Endothelial cell of umbilical vein (primary cell): ENCODE data around the gene IL17REL. TPM values are rescaled to one million over a fixed set of nuclear protein-coding genes. Genes with fewer than 3 reads are reported as not detected.
"Not testable (repeated sequence)": the region's sequence is repeated elsewhere in the genome, so short reads cannot be mapped to it uniquely, and the experiment has no call there.

ENCODE experiments used
- BruUV-seq: library from RNA; stranded (reverse); fragments of 400-500 nt; replicated peaks from 2 replicates; lab custom pipeline; 2021; lab: Mats Ljungman, UMichigan
- CTCF ChIA-PET: fragments of 300-600, 350-600 bp; sonication (Branson Sonifier 250); formaldehyde crosslinking; loops from one replicate; lab custom pipeline; 2021; ENCODE audit warnings: antibody characterized with exemption, inconsistent platforms; lab: Charles Lee
- POLR2A ChIA-PET: fragments of 300-600, 350-600 bp; sonication (Branson Sonifier 250); formaldehyde crosslinking; loops from one replicate; lab custom pipeline; 2021; ENCODE audit warnings: antibody characterized with exemption, inconsistent platforms; lab: Charles Lee
- DNase-seq: peaks from one replicate; pipeline ENCODE4 v3.0.0-alpha.2; 2011; ENCODE audit warnings: low read depth, low spot score
- FAIRE-seq: peaks from 2 replicates; lab custom pipeline; 2011; peaks lifted over from hg19 to GRCh38; lab: Jason Lieb, UNC
- H2AFZ ChIP-seq: 2 replicates; pipeline ENCODE4 v1.6.0; 2012; ENCODE audit warnings: low read depth, low read length, control low read depth, inconsistent platforms
- H3K27ac ChIP-seq: 2 replicates; pipeline ENCODE4 v1.5.1; 2011; ENCODE audit warnings: low read depth, mild to moderate bottlenecking, control low read depth, low read length, moderate library complexity; ENCODE audit not compliant: insufficient read depth
- H3K27me3 ChIP-seq, 2 experiments: 2 replicates each; pipeline versions ENCODE4 v1.6.0 to v1.6.1; 2011; ENCODE audit warnings: low read length in 2 of 2, mixed read lengths in 1 of 2; ENCODE audit not compliant: control insufficient read depth in 2 of 2, insufficient read depth in 2 of 2
- H3K36me3 ChIP-seq, 2 experiments: 2 replicates in 1 of 2; 3 replicates in 1 of 2; pipeline ENCODE4 v1.5.1; 2011; ENCODE audit warnings: low read length in 2 of 2, mild to moderate bottlenecking in 1 of 2, moderate library complexity in 1 of 2; ENCODE audit not compliant: control insufficient read depth in 2 of 2, insufficient read depth in 2 of 2; ENCODE audit errors: extremely low read depth in 1 of 2
- H3K4me1 ChIP-seq: 3 replicates; pipeline ENCODE4 v1.5.1; 2011; ENCODE audit warnings: mild to moderate bottlenecking, low read length; ENCODE audit not compliant: control insufficient read depth, insufficient read depth; ENCODE audit errors: extremely low read depth
- H3K4me2 ChIP-seq: 2 replicates; pipeline ENCODE4 v1.6.1; 2011; ENCODE audit warnings: low read length, control low read depth, mixed read lengths; ENCODE audit not compliant: insufficient read depth
- H3K4me3 ChIP-seq, 3 experiments: fragments of 200-600 bp in 1 of 3; sonication (generic), shearing (Covaris generic) in 1 of 3; replicated peaks in 1 of 3; 2 replicates each; pipeline ENCODE4 v1.5.1; 2011 to 2016; ENCODE audit warnings: control low read depth in 3 of 3, low read length in 3 of 3, mild to moderate bottlenecking in 2 of 3, inconsistent platforms in 1 of 3, low read depth in 1 of 3, moderate library complexity in 1 of 3; ENCODE audit not compliant: insufficient read depth in 1 of 3
- H3K79me2 ChIP-seq: 2 replicates; pipeline ENCODE4 v1.6.0; 2012; ENCODE audit warnings: low read length, inconsistent platforms; ENCODE audit not compliant: control insufficient read depth, insufficient read depth
- H3K9ac ChIP-seq: replicated peaks from 2 replicates; pipeline ENCODE3; 2011; ENCODE audit warnings: low read length, control low read depth; ENCODE audit not compliant: insufficient read depth; ENCODE audit errors: extremely low read depth
- H3K9me1 ChIP-seq: replicated peaks from 3 replicates; pipeline ENCODE4 v1.6.0; 2011; ENCODE audit warnings: mild to moderate bottlenecking, low read length; ENCODE audit not compliant: control insufficient read depth, insufficient read depth; ENCODE audit errors: extremely low read depth
- H3K9me3 ChIP-seq: replicated peaks from 2 replicates; pipeline ENCODE4 v1.5.1; 2012; ENCODE audit warnings: low read length, inconsistent platforms; ENCODE audit not compliant: control insufficient read depth, insufficient read depth
- H4K20me1 ChIP-seq: replicated peaks from 2 replicates; pipeline ENCODE3; 2011; ENCODE audit warnings: mild to moderate bottlenecking, low read length; ENCODE audit not compliant: control insufficient read depth, insufficient read depth; ENCODE audit errors: extremely low read depth
- CTCF ChIP-seq, 2 donors: IDR thresholded peaks; 1 replicate in 1 of 2; 2 replicates in 1 of 2; pipeline ENCODE4 v1.5.1; 2011; ENCODE audit warnings: low read length in 2 of 2, mild to moderate bottlenecking in 2 of 2, moderate library complexity in 2 of 2, control low read depth in 1 of 2, inconsistent platforms in 1 of 2, low read depth in 1 of 2; ENCODE audit not compliant: insufficient read depth in 1 of 2; ENCODE audit errors: extremely low read depth in 1 of 2
- EZH2 ChIP-seq: IDR thresholded peaks from 2 replicates; pipeline ENCODE4 v1.6.1; 2012; ENCODE audit warnings: borderline replicate concordance, low read depth, mild to moderate bottlenecking, moderate library complexity, low read length, inconsistent platforms; ENCODE audit not compliant: severe bottlenecking
- FOS ChIP-seq: IDR thresholded peaks from 2 replicates; pipeline ENCODE4 v1.6.1; 2011; ENCODE audit warnings: mild to moderate bottlenecking, low read length, moderate library complexity, borderline replicate concordance; ENCODE audit not compliant: insufficient read depth
- GATA2 ChIP-seq: IDR thresholded peaks from 2 replicates; pipeline ENCODE4 v1.7.0; 2011; ENCODE audit warnings: low read depth, mild to moderate bottlenecking, moderate library complexity, mixed read lengths, low read length; ENCODE audit not compliant: insufficient read length, insufficient read depth
- JUN ChIP-seq: IDR thresholded peaks from 2 replicates; pipeline ENCODE4 v1.6.1; 2011; ENCODE audit warnings: borderline replicate concordance, low read depth; ENCODE audit not compliant: insufficient read length, insufficient read depth
- MYC ChIP-seq: IDR thresholded peaks from one replicate; pipeline ENCODE4 v1.6.1; 2011; ENCODE audit warnings: mild to moderate bottlenecking, low read depth, low read length
- POLR2A ChIP-seq: IDR thresholded peaks from 2 replicates; pipeline ENCODE4 v1.6.1; 2012; ENCODE audit warnings: low read depth, mild to moderate bottlenecking, control low read depth, low read length
- POLR2AphosphoS5 ChIP-seq: IDR thresholded peaks from 2 replicates; pipeline ENCODE4 v1.6.1; 2012; ENCODE audit warnings: low read depth, mild to moderate bottlenecking, control low read depth, low read length, moderate library complexity; ENCODE audit not compliant: insufficient read depth
- dilution Hi-C: fragments of 300-500 bp; cut with MboI; formaldehyde crosslinking; loops from one replicate; pipeline ENCODE4 v1.15.0; 2019; ENCODE audit warnings: low sequenced_read_pairs; ENCODE audit not compliant: extremely low pct_ligation_motif_present
- intact Hi-C: fragments of 100-400 bp; cut with micrococcal nuclease; formaldehyde crosslinking; loops from one replicate; pipeline ENCODE4 v1.10.0; 2022
- polyA plus RNA-seq, 4 experiments: library from polyadenylated mRNA; depleted of rRNA in 3 of 4; stranded (reverse) in 3 of 4; unstranded in 1 of 4; fragments of >200 nt; gene quantifications; 2 replicates each; pipeline versions ENCODE4 v1.2.1 to v1.2.3, GENCODE V29; 2011 to 2012; ENCODE audit warnings: missing spikeins in 1 of 4
- total RNA-seq: library from RNA; stranded (reverse); gene quantifications from 2 replicates; pipeline ENCODE4 v1.2.3, GENCODE V29; 2021
- TF ChIP-seq, protein P1 (sequence below): IDR thresholded peaks from 2 replicates; pipeline ENCODE4 v1.6.1; 2011; ENCODE audit not compliant: insufficient read depth, insufficient read length

Gene IL17REL
- total and polyA plus RNA-seq, 2 donors (not counting 3 experiments of a cell fraction or from before 2014, with no cell fraction given) = 0.06 to 0.15 TPM

DNA sequence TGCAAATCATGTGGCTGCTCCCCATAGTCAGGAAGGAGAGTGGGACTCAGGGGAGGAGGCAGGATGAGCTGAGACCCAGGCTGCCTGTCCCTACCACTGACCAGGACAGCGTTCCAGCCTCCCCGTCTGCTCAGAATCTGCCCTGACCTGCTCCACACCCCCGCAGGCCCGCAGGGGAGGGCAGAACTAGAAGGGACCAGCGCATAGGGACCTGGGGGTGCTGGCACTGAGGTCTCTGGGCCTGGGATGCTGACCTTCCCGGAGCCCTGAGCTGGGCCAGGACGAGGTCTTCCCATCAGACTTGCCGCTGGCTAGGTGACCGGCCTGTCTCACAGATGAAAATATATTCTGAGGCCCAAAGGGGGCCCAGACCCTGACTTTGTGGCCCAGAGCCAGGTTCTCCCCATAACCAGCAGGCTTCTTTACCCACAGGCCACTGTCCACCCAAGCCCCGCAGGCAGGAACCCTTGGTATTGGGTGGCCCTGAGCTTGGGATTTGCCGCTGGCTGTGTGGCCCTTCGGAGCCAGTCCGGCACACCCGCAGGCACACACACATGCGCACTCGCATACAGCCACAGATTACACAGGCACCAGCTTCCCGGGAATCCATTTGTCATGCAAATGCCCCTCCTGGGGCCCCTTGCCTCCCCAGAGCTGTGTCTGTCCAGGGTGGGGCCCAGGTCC is 65.8 kb downstream of the IL17REL start:
- Histone ChIP-seq H3K27me3 (no peaks in the 10 kb centered on the region), H4K20me1 (no peaks in the 10 kb centered on the region), H3K9me3 (no peaks in the 10 kb centered on the region), H3K79me2 (no peaks in the 10 kb centered on the region), H3K4me3 (no peak overlapping the region), H3K4me1 (peaks cover under 1% of the 10 kb centered on the region), H3K4me2 (no peak overlapping the region), H3K27ac (no peak overlapping the region), H3K9ac (no peak overlapping the region), H2AFZ (no peak overlapping the region), H3K9me1 (no peaks in the 10 kb centered on the region), H3K36me3 (no peaks in the 10 kb centered on the region)
- DNase-seq = no peak
- ChIA-PET POLR2A (interaction anchor here (0.8 kb wide), 1 partner anchor 11 kb away, joined by 4 read pairs; no protein-coding TSS in a partner anchor), CTCF (no interaction called here)
- dilution Hi-C loops = no loop called here
- TF ChIP-seq CTCF (IDR thresholded peaks at IDR 0.05; ENCODE audit: extremely low read depth in 1 of 2, insufficient read depth in 1 of 2, low read depth in 1 of 2, low read length in 2 of 2) (no peak), EZH2 (no peak), POLR2AphosphoS5 (no peak), FOS (no peak), GATA2 (no peak), MYC (no peak), POLR2A (no peak), JUN (no peak)
- TF ChIP-seq, protein P1, sequence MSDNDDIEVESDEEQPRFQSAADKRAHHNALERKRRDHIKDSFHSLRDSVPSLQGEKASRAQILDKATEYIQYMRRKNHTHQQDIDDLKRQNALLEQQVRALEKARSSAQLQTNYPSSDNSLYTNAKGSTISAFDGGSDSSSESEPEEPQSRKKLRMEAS = no peak
- intact Hi-C loops = no loop called here
- no peak for FAIRE-seq
- no TSS peak for BruUV-seq

DNA sequence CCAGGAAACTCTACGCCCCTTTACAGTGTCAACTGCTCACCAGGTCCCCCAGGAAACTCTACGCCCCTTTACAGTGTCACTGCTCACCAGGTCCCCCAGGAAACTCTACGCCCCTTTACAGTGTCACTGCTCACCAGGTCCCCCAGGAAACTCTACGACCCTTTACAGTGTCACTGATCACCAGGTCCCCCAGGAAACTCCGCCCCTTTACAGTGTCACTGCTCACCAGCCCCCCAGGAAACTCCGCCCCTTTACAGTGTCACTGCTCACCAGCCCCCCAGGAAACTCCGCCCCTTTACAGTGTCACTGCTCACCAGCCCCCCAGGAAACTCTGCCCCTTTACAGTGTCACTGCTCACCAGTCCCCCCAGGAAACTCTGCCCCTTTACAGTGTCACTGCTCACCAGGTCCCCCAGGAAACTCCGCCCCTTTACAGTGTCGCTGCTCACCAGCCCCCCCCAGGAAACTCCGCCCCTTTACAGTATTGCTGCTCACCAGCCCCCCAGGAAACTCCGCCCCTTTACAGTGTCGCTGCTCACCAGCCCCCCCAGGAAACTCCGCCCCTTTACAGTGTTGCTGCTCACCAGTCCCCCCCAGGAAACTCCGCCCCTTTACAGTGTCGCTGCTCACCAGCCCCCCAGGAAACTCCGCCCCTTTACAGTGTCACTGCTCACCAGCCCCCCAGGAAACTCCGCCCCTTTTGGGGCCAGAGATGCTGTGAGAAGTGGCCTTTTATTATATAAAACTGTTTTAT is 67.3 kb downstream of the IL17REL start:
- BruUV-seq, H3K79me2 ChIP-seq, H3K27ac ChIP-seq, H3K4me1 ChIP-seq, H3K9me3 ChIP-seq, H3K27me3 ChIP-seq, H3K4me2 ChIP-seq, CTCF ChIA-PET, FAIRE-seq, H3K9ac ChIP-seq, H3K36me3 ChIP-seq, dilution Hi-C loops, H2AFZ ChIP-seq, H3K4me3 ChIP-seq, POLR2A ChIA-PET, H4K20me1 ChIP-seq, DNase-seq, H3K9me1 ChIP-seq, intact Hi-C loops: not testable (repeated sequence)
